Inferior parietal cortex (tissue), 1 donor: Measurements from ENCODE around the gene SCN3A.
A peak's percentile ranks its signal among the peaks of the same experiment; 100 is the strongest.

Source experiments
- DNase-seq: peaks from one replicate; pipeline ENCODE4 v3.0.0-alpha.2; 2016; ENCODE audit errors: extremely low spot score

The SCN3A gene

DNA sequence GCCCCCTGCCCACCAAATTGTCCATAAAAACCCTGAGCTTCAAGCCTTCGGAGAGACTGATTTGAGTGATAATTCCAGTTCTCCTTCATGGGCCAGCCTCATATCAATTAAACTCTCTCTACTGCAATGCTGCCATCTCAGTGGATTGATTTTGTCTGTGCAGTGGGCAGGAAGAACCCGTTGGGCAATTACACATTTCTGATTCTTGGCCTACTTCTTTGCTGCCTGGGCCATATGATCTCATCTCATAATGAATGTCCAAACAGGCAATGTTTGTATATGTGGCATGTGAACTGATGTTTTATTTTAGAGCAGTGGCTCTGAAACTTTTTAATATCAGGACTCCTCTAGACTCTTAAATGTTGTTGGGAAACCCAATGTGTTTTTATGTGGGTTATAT is 147.3 kb downstream of the SCN3A start:
- no peak for DNase-seq

- peak; percentile 44 for DNase-seq
These were observed 148.6 kb downstream of the SCN3A start for GRCh38 chr2:165055082-165055851.

GRCh38 chr2:165054652-165055051 is 149.2 kb downstream of the SCN3A start:
- DNase-seq, result no peak

DNA sequence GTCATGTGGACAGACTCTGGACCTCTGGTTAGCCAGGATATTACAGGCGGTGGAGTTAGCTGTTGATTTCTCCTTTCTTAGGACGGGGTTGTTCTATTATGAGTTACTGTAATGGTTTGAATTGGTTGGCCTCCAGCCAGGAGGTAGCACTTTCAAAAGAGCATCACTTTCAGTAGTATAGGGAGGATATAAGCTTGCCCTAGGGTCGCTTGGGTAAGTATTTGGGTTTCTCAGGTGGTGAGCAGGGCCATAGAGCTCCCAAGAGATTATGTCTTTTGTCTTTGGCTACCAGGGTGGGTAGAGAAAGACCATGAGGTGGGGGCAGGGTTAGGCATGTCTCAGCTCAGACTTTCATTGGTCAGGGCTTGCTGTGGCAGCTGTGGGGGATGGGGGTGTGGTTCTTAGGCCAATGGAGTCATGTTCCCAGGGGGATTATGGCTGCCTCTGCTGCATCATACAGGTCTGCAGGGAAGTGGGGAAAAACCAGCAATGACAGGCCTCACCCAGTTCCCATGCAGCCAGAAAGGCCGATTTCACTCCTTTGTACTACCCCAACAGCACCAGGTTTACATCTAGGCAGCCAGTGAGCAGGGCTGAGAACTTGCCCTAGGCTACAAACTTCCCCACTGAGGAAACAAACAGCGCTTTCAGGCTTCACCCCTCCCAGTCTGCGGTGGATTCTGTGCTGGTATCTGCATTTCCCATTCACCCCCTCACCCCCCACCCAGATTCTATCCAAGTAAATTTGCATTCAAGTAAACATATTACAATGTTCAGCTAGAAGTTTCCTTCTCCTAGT is 159.1 kb downstream of the SCN3A start:
- no peak for DNase-seq
